Keratinocyte (primary cell): Measurements from ENCODE around the gene EIF3J. TPM values are rescaled to one million over a fixed set of nuclear protein-coding genes. Genes with fewer than 3 reads are reported as not detected.

Source experiments
- DNase-seq: peaks from one replicate; pipeline ENCODE4 v3.0.0-alpha.2; 2011; ENCODE audit warnings: low read depth, missing footprints, low spot score
- FAIRE-seq: peaks from 2 replicates; lab custom pipeline; 2011; peaks lifted over from hg19 to GRCh38; lab: Jason Lieb, UNC
- H2AFZ ChIP-seq: 2 replicates; pipeline ENCODE4 v1.6.0; 2012; ENCODE audit warnings: low read length, control low read depth, inconsistent platforms; ENCODE audit not compliant: control insufficient read depth
- H3K27ac ChIP-seq: 2 replicates; pipeline ENCODE4 v1.5.1; 2011; ENCODE audit warnings: low read length; ENCODE audit not compliant: control insufficient read depth, insufficient read depth
- H3K27me3 ChIP-seq: 3 replicates; pipeline ENCODE4 v1.6.0; 2011; ENCODE audit warnings: low read length; ENCODE audit not compliant: control insufficient read depth, insufficient read depth; ENCODE audit errors: extremely low read depth
- H3K36me3 ChIP-seq, 2 experiments: 2 replicates in 1 of 2; 3 replicates in 1 of 2; pipeline ENCODE4 v1.5.1; 2011; ENCODE audit warnings: low read length in 2 of 2, mild to moderate bottlenecking in 1 of 2; ENCODE audit not compliant: control insufficient read depth in 2 of 2, insufficient read depth in 2 of 2; ENCODE audit errors: extremely low read depth in 1 of 2
- H3K4me1 ChIP-seq: 3 replicates; pipeline ENCODE4 v1.5.1; 2011; ENCODE audit warnings: low read length; ENCODE audit not compliant: control insufficient read depth, insufficient read depth; ENCODE audit errors: extremely low read depth
- H3K4me2 ChIP-seq: 3 replicates; pipeline ENCODE4 v1.6.0; 2011; ENCODE audit warnings: low read depth, low read length; ENCODE audit not compliant: control insufficient read depth, insufficient read depth; ENCODE audit errors: extremely low read depth
- H3K4me3 ChIP-seq, 3 experiments: fragments of 200-600 bp in 1 of 3; sonication (generic) in 1 of 3; 2 replicates in 2 of 3; 3 replicates in 1 of 3; pipeline ENCODE4 v1.5.1; 2011 to 2016; ENCODE audit warnings: low read length in 3 of 3, mild to moderate bottlenecking in 3 of 3, control low read depth in 2 of 3, inconsistent platforms in 1 of 3, low read depth in 1 of 3, mixed read lengths in 1 of 3, mixed run types in 1 of 3, moderate library complexity in 1 of 3; ENCODE audit not compliant: control insufficient read depth in 2 of 3, insufficient read depth in 2 of 3; ENCODE audit errors: extremely low read depth in 1 of 3
- H3K79me2 ChIP-seq: 2 replicates; pipeline ENCODE4 v1.6.0; 2012; ENCODE audit warnings: low read length; ENCODE audit not compliant: control insufficient read depth, insufficient read depth
- H3K9ac ChIP-seq: 3 replicates; pipeline ENCODE4 v1.6.0; 2011; ENCODE audit warnings: low read length; ENCODE audit not compliant: control insufficient read depth, insufficient read depth; ENCODE audit errors: extremely low read depth
- H3K9me1 ChIP-seq: 3 replicates; pipeline ENCODE4 v1.6.0; 2011; ENCODE audit warnings: low read length; ENCODE audit not compliant: control insufficient read depth, insufficient read depth; ENCODE audit errors: extremely low read depth
- H3K9me3 ChIP-seq: 2 replicates; pipeline ENCODE4 v1.5.1; 2012; ENCODE audit warnings: low read depth, low read length; ENCODE audit not compliant: control insufficient read depth
- H4K20me1 ChIP-seq: 3 replicates; pipeline ENCODE4 v1.6.0; 2011; ENCODE audit warnings: low read length; ENCODE audit not compliant: control insufficient read depth, insufficient read depth; ENCODE audit errors: extremely low read depth
- CTCF ChIP-seq, 3 experiments: IDR thresholded peaks in 1 of 3; conservative IDR thresholded peaks in 1 of 3; optimal IDR thresholded peaks in 1 of 3; 2 replicates in 2 of 3; 3 replicates in 1 of 3; pipeline versions ENCODE3 to v1.5.1; 2011; ENCODE audit warnings: low read length in 3 of 3, mild to moderate bottlenecking in 3 of 3, moderate library complexity in 2 of 3, control low read depth in 1 of 3, inconsistent platforms in 1 of 3; ENCODE audit not compliant: insufficient read depth in 2 of 3; ENCODE audit errors: extremely low read depth in 1 of 3
- EZH2 ChIP-seq: IDR thresholded peaks from one replicate; pipeline ENCODE4 v1.6.1; 2012; ENCODE audit warnings: inconsistent platforms, mild to moderate bottlenecking, low read length, moderate library complexity
- dilution Hi-C: fragments of 300-500 bp; cut with MboI; formaldehyde crosslinking; loops from one replicate; pipeline ENCODE4 v1.7.0; 2020; ENCODE audit warnings: low sequenced_read_pairs; ENCODE audit not compliant: extremely low pct_ligation_motif_present
- polyA minus RNA-seq, 3 experiments: library from RNA; depleted of rRNA, polyadenylated mRNA; stranded (reverse); fragments of >200 nt; gene quantifications; 1 replicate in 1 of 3; 2 replicates in 1 of 3; 3 replicates in 1 of 3; pipeline ENCODE4 v1.2.3, GENCODE V29; 2011
- polyA plus RNA-seq, 5 experiments: library from polyadenylated mRNA; depleted of rRNA in 3 of 5; stranded (reverse) in 3 of 5; stranded (forward) in 1 of 5; unstranded in 1 of 5; fragments of >200 nt; gene quantifications; 1 replicate in 1 of 5; 2 replicates in 3 of 5; 3 replicates in 1 of 5; pipeline versions ENCODE4 v1.2.1 to v1.2.3, GENCODE V29; 2011 to 2012; ENCODE audit warnings: missing spikeins in 2 of 5, low read depth in 1 of 5, low replicate concordance in 1 of 5

EIF3J gene
- polyA plus RNA-seq (51.5 to 99.4 TPM (median 64.4 TPM) in 3 replicates), polyA minus RNA-seq (12.0 to 65.0 TPM (median 34.0 TPM) in 3 replicates)
- polyA plus RNA-seq (2011; ENCODE audit: low read depth), result 89.6 TPM
- 57.8 and 128 TPM in 2 replicates for polyA plus RNA-seq (2011; cell fraction: cytosol; rRNA removed)
- 60.1 and 75.9 TPM in 2 replicates for polyA plus RNA-seq (2011; cell fraction: nucleus; rRNA removed)
- 79.3 and 115 TPM in 2 replicates for polyA plus RNA-seq (2012; ENCODE audit: low replicate concordance)
- 31.5 TPM for polyA minus RNA-seq (2011; cell fraction: cytosol; rRNA and poly(A)+ RNA removed)
- polyA minus RNA-seq (2011; cell fraction: nucleus; rRNA and poly(A)+ RNA removed), result 13.8 and 37.0 TPM in 2 replicates

GRCh38 chr15:44536962-44537734 lies at the start of gene EIF3J:
Gene EIF3J, plus strand, starts transcription at chr15:44537147. Its CDS starts 48 bp downstream, at chr15:44537195.
- FAIRE-seq (no peak), DNase-seq (peak; percentile 78)
- Histone ChIP-seq H3K27ac (peak within 1 kb of the TSS; percentile 94), H3K27me3 (no peaks in the 10 kb centered on the region), H3K9me3 (no peaks in the 10 kb centered on the region), H4K20me1 (peaks cover 10% of the 10 kb centered on the region), H3K36me3 (peaks cover 0 to 19% of the 10 kb centered on the region in 2 experiments), H3K79me2 (peaks cover 58% of the 10 kb centered on the region), H3K4me3 (peak within 1 kb of the TSS; percentile 77 to 89 (median 82)), H2AFZ (peak within 1 kb of the TSS; percentile 94), H3K9ac (peak within 1 kb of the TSS; percentile 97), H3K9me1 (no peaks in the 10 kb centered on the region), H3K4me2 (peak within 1 kb of the TSS; percentile 99), H3K4me1 (peaks cover 30% of the 10 kb centered on the region)
- TF ChIP-seq EZH2 (no peak), CTCF (optimal IDR thresholded peaks at IDR 0.05 in 1 of 3, IDR thresholded peaks at IDR 0.05 in 1 of 3, conservative IDR thresholded peaks at IDR 0.05 in 1 of 3; ENCODE audit: extremely low read depth in 1 of 3, insufficient read depth in 2 of 3, low read length in 3 of 3) (no peak)
- dilution Hi-C loops, result no loop called here

- H3K4me1 ChIP-seq, result peaks cover 9% of the 10 kb centered on the region
- TF ChIP-seq EZH2, result no peak
- TF ChIP-seq CTCF (optimal IDR thresholded peaks at IDR 0.05 in 1 of 3, IDR thresholded peaks at IDR 0.05 in 1 of 3, conservative IDR thresholded peaks at IDR 0.05 in 1 of 3; ENCODE audit: extremely low read depth in 1 of 3, insufficient read depth in 2 of 3, low read length in 3 of 3), result no peak
- DNase-seq, result peak; percentile 13
- H3K9me1 ChIP-seq, result no peaks in the 10 kb centered on the region
- H3K9me3 ChIP-seq, result no peaks in the 10 kb centered on the region
- FAIRE-seq, result no peak
- no peaks in the 10 kb centered on the region for H3K27me3 ChIP-seq
- no peak overlapping the region for H3K4me2 ChIP-seq
- dilution Hi-C loops, result no loop called here
- no peak overlapping the region for H3K27ac ChIP-seq
- H2AFZ ChIP-seq, result no peak overlapping the region
- no peaks in the 10 kb centered on the region for H3K79me2 ChIP-seq
- no peak overlapping the region for H3K9ac ChIP-seq
- H3K4me3 ChIP-seq, result no peak overlapping the region
- H4K20me1 ChIP-seq, result no peaks in the 10 kb centered on the region
- no peaks in the 10 kb centered on the region for H3K36me3 ChIP-seq
Observed at GRCh38 chr15:44489464-44489863, 47.5 kb upstream of the EIF3J start.
